Measurements from ENCODE around the gene PLAU. TPM values are rescaled to one million over a fixed set of nuclear protein-coding genes. Genes with fewer than 3 reads are reported as not detected.

Gene PLAU
- total RNA-seq, 6 donors from 2014 or later: 8.2 to 38.8 (median 12.4) TPM

DNA sequence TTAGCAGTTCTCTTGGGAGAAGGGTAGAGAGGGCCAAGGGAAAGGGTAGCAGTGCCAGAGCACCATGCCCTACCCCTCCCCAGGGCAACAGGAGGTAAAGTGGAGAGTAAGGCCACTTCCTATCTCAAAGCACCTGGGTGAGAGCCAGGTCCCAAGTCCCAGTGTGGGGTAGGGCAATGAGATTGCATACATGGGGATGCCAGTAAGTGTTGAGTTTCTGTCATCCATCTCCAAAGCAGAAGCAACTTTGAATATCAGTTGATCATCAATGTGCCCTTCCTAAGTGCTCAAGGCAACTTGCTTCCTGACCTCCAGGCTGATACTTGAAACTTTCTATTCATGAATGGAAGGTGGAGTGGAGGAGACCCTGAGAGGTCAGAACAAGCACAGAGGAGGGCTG, 34.4 kb upstream of the PLAU start:
- Histone ChIP-seq H3K9me3 (no peaks in the 10 kb centered on the region), H3K36me3 (no peaks in the 10 kb centered on the region), H3K4me1 (peaks cover 27 to 54% (median 42%) of the 10 kb centered on the region in 4 donors), H3K27ac (peak overlapping the region in 2 of 4 donors; percentile 61 to 75), H3K27me3 (no peaks in the 10 kb centered on the region), H3K4me3 (no peak overlapping the region)
- ATAC-seq (ENCODE audit: low FRiP score in 2 of 2): no peak
- TF ChIP-seq EP300 (IDR thresholded peaks at IDR 0.05) (no peak), POLR2AphosphoS5 (IDR thresholded peaks at IDR 0.05) (no peak), POLR2A (IDR thresholded peaks at IDR 0.05) (no peak)
- TF ChIP-seq, protein P1, sequence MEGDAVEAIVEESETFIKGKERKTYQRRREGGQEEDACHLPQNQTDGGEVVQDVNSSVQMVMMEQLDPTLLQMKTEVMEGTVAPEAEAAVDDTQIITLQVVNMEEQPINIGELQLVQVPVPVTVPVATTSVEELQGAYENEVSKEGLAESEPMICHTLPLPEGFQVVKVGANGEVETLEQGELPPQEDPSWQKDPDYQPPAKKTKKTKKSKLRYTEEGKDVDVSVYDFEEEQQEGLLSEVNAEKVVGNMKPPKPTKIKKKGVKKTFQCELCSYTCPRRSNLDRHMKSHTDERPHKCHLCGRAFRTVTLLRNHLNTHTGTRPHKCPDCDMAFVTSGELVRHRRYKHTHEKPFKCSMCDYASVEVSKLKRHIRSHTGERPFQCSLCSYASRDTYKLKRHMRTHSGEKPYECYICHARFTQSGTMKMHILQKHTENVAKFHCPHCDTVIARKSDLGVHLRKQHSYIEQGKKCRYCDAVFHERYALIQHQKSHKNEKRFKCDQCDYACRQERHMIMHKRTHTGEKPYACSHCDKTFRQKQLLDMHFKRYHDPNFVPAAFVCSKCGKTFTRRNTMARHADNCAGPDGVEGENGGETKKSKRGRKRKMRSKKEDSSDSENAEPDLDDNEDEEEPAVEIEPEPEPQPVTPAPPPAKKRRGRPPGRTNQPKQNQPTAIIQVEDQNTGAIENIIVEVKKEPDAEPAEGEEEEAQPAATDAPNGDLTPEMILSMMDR (IDR thresholded peaks at IDR 0.05): no peak
- peak in 1 of 2 donors; percentile 59 for DNase-seq

DNA sequence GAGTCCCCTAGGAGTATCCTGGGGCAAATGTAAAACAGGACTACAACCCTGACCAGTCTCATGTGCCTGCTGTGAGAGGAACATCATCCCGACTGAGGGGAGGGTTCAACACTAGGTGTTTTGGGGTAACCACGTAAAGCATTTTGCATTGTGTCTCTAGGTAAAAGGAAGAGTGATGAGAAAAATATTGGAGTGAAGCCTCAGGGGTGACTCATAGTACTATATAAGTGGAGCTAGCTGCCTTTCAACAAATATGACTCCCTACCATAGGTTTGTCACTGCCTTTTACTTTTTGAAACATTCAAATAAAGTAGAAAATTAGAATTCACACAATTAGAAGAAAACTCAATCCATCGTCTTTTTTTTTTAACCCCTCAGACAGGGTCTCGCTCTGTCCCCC, 34.0 kb upstream of the PLAU start:
- Histone ChIP-seq H3K27me3 (no peaks in the 10 kb centered on the region), H3K27ac (no peak overlapping the region), H3K9me3 (no peaks in the 10 kb centered on the region), H3K4me3 (no peak overlapping the region), H3K36me3 (no peaks in the 10 kb centered on the region), H3K4me1 (peaks cover 23 to 50% (median 38%) of the 10 kb centered on the region in 4 donors)
- ATAC-seq (ENCODE audit: low FRiP score in 2 of 2): no peak
- TF ChIP-seq, protein P1 (IDR thresholded peaks at IDR 0.05): no peak
- TF ChIP-seq POLR2AphosphoS5 (IDR thresholded peaks at IDR 0.05) (no peak), POLR2A (IDR thresholded peaks at IDR 0.05) (no peak), EP300 (IDR thresholded peaks at IDR 0.05) (no peak)
- no peak for DNase-seq
- WGBS, 2 donors: 92 to 93% methylated on average over 4 of the region's 4 CpGs

DNA sequence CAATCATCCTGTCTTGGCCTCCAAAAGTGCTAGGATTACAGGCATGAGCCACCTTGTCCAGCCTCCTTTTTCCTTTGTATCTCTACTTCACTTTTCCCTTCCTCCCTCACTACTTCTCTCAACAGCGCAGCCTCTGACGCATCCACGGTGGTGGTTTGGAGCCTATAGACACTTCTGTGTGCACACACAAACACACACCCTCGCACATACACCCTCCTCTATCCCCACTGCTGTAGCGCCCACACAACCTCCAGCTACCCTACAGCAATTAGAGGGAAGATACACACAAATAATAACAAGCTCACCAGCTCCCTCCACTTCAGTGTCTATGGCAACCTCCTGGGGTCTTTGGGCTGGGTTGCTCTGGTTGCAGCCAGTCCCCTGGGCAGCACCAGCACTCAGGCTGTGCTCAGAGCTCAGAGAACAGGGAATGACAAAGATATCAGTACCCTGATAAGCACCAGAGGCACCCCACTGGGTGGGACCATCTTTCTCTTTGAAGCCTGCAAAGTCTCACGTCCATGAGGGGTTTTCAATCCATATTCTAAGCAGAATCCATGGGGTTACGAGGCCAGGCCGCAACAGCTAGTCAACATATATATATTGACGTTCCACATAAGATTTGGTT, 33.3 kb upstream of the PLAU start:
- WGBS, 2 donors: 93 to 95% methylated on average over 9 of the region's 9 CpGs
- no peak for ATAC-seq (ENCODE audit: low FRiP score in 2 of 2)
- Histone ChIP-seq H3K4me3 (no peak overlapping the region), H3K27me3 (no peaks in the 10 kb centered on the region), H3K9me3 (no peaks in the 10 kb centered on the region), H3K4me1 (peaks cover 19 to 43% (median 31%) of the 10 kb centered on the region in 4 donors), H3K27ac (no peak overlapping the region), H3K36me3 (no peaks in the 10 kb centered on the region)
- TF ChIP-seq POLR2A (IDR thresholded peaks at IDR 0.05) (no peak), POLR2AphosphoS5 (IDR thresholded peaks at IDR 0.05) (no peak), EP300 (IDR thresholded peaks at IDR 0.05) (no peak)
- TF ChIP-seq, protein P1 (IDR thresholded peaks at IDR 0.05): no peak
- DNase-seq: no peak

DNA sequence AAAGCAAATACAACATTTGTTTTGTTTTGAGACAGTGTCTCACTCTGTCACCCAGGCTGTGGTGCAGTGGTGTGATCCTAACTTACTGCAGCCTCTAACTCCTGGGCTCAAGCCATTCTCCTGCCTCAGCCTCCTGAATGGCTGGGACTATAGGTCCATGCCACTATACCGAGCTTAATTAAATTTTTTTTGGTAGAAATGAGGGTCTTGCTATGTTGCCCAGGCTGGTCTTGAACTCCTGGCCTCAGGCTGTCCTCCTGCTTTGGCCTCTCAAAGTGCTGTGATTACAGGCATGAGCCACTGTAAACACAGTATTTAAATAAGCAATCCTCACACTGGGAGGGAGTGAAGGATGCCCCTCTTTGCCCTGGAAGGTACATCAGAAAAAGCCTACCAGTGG, 32.6 kb upstream of the PLAU start:
- TF ChIP-seq, protein P1 (IDR thresholded peaks at IDR 0.05): no peak
- TF ChIP-seq POLR2AphosphoS5 (IDR thresholded peaks at IDR 0.05): no peak
- TF ChIP-seq POLR2A (IDR thresholded peaks at IDR 0.05): no peak
- no peak for TF ChIP-seq EP300 (IDR thresholded peaks at IDR 0.05)
- Histone ChIP-seq H3K4me3 (no peak overlapping the region), H3K9me3 (no peaks in the 10 kb centered on the region), H3K27ac (no peak overlapping the region), H3K27me3 (no peaks in the 10 kb centered on the region), H3K4me1 (peaks cover 12 to 36% (median 24%) of the 10 kb centered on the region in 4 donors), H3K36me3 (no peaks in the 10 kb centered on the region)
- WGBS, 2 donors: 80 to 94% methylated on average over 1 of the region's 1 CpG
- ATAC-seq (ENCODE audit: low FRiP score in 2 of 2) (no peak), DNase-seq (no peak)

All from upper lobe of left lung (tissue), 6 donors.